ENCODE measurements around the gene DCT. TPM values are rescaled to one million over a fixed set of nuclear protein-coding genes. Genes with fewer than 3 reads are reported as not detected.

Gene DCT
- total and polyA plus RNA-seq, 2 donors (not counting 1 experiment from before 2014, with no cell fraction given), result 0.17 TPM; not detected in 1

DNA sequence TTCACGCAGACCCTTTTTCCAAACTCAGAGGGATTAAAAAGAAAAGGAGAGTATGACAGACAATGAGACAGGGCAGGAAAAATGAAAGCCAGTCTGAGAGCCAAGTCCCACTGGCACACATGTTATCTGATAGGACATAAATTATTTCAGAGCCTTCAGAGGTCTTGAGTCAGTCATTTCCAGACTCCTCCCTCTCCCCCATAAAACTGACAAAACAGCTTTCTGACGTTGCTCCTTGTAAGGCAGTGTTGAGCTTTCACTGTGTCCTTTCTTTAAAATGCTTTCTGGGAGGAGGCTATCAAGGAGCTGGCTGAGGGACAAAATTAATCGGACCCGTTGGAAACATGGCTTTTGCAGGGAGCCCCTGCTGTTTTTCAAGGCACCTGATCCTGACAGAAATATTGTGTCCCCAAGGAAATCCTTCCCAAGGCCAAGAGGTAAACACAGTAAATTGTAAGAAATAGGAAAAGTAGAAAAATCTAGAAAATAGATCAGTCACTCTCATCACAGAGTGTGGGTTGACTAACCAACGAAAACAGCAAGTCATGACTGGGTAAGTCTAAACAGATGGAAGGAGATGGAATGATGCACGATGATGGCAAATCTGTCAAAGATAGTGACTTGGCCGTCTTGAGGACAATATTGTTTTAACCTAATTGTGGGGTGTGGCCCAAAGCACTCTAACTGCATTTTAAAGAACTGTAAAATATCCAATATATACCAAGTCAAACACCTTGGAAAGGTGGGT is 89.7 kb downstream of the DCT start:
- no peaks in the 10 kb centered on the region for H3K27me3 ChIP-seq (ENCODE audit: control insufficient read depth, insufficient read depth, low read length)
- TF ChIP-seq, protein P1, sequence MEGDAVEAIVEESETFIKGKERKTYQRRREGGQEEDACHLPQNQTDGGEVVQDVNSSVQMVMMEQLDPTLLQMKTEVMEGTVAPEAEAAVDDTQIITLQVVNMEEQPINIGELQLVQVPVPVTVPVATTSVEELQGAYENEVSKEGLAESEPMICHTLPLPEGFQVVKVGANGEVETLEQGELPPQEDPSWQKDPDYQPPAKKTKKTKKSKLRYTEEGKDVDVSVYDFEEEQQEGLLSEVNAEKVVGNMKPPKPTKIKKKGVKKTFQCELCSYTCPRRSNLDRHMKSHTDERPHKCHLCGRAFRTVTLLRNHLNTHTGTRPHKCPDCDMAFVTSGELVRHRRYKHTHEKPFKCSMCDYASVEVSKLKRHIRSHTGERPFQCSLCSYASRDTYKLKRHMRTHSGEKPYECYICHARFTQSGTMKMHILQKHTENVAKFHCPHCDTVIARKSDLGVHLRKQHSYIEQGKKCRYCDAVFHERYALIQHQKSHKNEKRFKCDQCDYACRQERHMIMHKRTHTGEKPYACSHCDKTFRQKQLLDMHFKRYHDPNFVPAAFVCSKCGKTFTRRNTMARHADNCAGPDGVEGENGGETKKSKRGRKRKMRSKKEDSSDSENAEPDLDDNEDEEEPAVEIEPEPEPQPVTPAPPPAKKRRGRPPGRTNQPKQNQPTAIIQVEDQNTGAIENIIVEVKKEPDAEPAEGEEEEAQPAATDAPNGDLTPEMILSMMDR (conservative IDR thresholded peaks at IDR 0.05 in 1 of 2, IDR thresholded peaks at IDR 0.05 in 1 of 2; ENCODE audit: low read depth in 1 of 2, low read length in 2 of 2), result no peak
- TF ChIP-seq EZH2 (IDR thresholded peaks at IDR 0.05; ENCODE audit: low read length, missing control alignments), result no peak
- no peaks in the 10 kb centered on the region for H3K4me1 ChIP-seq (ENCODE audit: control insufficient read depth, extremely low read depth, insufficient read depth, low read length)
- H3K9ac ChIP-seq (ENCODE audit: insufficient read depth, low read length), result no peak overlapping the region
- no peak overlapping the region for H3K4me3 ChIP-seq (replicated peaks in 1 of 4; ENCODE audit: control extremely low read depth in 1 of 4, insufficient read depth in 1 of 4, low read depth in 3 of 4, low read length in 4 of 4)
- no peaks in the 10 kb centered on the region for H3K36me3 ChIP-seq (ENCODE audit: control insufficient read depth, insufficient read depth, low read length)
- no peaks in the 10 kb centered on the region for H3K79me2 ChIP-seq (ENCODE audit: control insufficient read depth, insufficient read depth, low read length)
- no peak overlapping the region for H3K4me2 ChIP-seq (ENCODE audit: extremely low read depth, insufficient read depth, low read length)
- no peak overlapping the region for H3K27ac ChIP-seq (ENCODE audit: insufficient read depth, low read length)
- H4K20me1 ChIP-seq (ENCODE audit: control insufficient read depth, extremely low read depth, insufficient read depth, low read length), result no peaks in the 10 kb centered on the region
- no peak overlapping the region for H2AFZ ChIP-seq (ENCODE audit: low read length)
- no peaks in the 10 kb centered on the region for H3K9me3 ChIP-seq (ENCODE audit: control insufficient read depth, insufficient read depth, low read depth, low read length)
- DNase-seq (ENCODE audit: low read depth in 2 of 2), result no peak

DNA sequence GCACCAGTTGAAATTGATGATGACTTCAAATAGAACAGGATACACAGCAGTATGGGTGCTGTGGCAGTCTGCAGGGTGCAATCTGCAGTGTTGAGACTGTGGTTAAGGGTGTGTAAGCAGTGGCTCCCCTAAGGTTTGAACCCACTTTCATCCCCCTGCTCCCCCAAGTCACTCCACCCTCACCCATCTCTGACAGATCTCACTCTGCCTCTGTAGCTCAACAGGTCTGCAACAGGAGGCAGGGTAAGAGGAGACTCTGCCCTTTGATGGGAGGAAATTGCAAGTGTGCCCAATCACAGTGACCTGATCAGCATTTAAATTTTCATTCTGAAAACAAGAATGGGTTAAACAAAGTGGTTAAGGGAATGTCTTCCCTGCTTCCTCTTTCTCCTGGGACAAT is 92.4 kb downstream of the DCT start:
- Histone ChIP-seq H3K27ac (ENCODE audit: insufficient read depth, low read length) (no peak overlapping the region), H3K36me3 (ENCODE audit: control insufficient read depth, insufficient read depth, low read length) (no peaks in the 10 kb centered on the region), H3K27me3 (ENCODE audit: control insufficient read depth, insufficient read depth, low read length) (no peaks in the 10 kb centered on the region), H3K79me2 (ENCODE audit: control insufficient read depth, insufficient read depth, low read length) (no peaks in the 10 kb centered on the region), H3K4me1 (ENCODE audit: control insufficient read depth, extremely low read depth, insufficient read depth, low read length) (no peaks in the 10 kb centered on the region), H3K9me3 (ENCODE audit: control insufficient read depth, insufficient read depth, low read depth, low read length) (no peaks in the 10 kb centered on the region), H4K20me1 (ENCODE audit: control insufficient read depth, extremely low read depth, insufficient read depth, low read length) (no peaks in the 10 kb centered on the region), H2AFZ (ENCODE audit: low read length) (no peak overlapping the region), H3K4me3 (replicated peaks in 1 of 4; ENCODE audit: control extremely low read depth in 1 of 4, insufficient read depth in 1 of 4, low read depth in 3 of 4, low read length in 4 of 4) (no peak overlapping the region), H3K4me2 (ENCODE audit: extremely low read depth, insufficient read depth, low read length) (no peak overlapping the region), H3K9ac (ENCODE audit: insufficient read depth, low read length) (no peak overlapping the region)
- TF ChIP-seq, protein P1 (conservative IDR thresholded peaks at IDR 0.05 in 1 of 2, IDR thresholded peaks at IDR 0.05 in 1 of 2; ENCODE audit: low read depth in 1 of 2, low read length in 2 of 2), result no peak
- no peak for TF ChIP-seq EZH2 (IDR thresholded peaks at IDR 0.05; ENCODE audit: low read length, missing control alignments)
- DNase-seq (ENCODE audit: low read depth in 2 of 2), result no peak

Other genes with a start within 250 kb of the DCT start
- gene TGDS, start 116.5 kb upstream of the DCT start, total RNA-seq, result 10.3 and 13.4 TPM in 2 replicates
- gene TGDS, start 116.5 kb upstream of the DCT start, polyA plus RNA-seq, result 14.4 and 15.2 TPM in 2 replicates
- 10.3 and 12.1 TPM in 2 replicates for gene GPR180, start 122.2 kb upstream of the DCT start, total RNA-seq
- gene GPR180, start 122.2 kb upstream of the DCT start, polyA plus RNA-seq, result 7.9 and 9.0 TPM in 2 replicates
- gene SOX21, start 232.9 kb upstream of the DCT start, total RNA-seq, result not detected in 2 replicates
- not detected in 2 replicates for gene SOX21, start 232.9 kb upstream of the DCT start, polyA plus RNA-seq